ENCODE measurements around the gene SGMS2.

GRCh38 chr4:107870916-107871786 lies 46.4 kb downstream of the SGMS2 start:
- no peak for TF ChIP-seq POLR2A (IDR thresholded peaks at IDR 0.05)
- TF ChIP-seq CTCF (IDR thresholded peaks at IDR 0.05 in 8 of 11, conservative IDR thresholded peaks at IDR 0.05 in 3 of 11) = no peak
- TF ChIP-seq POLR2AphosphoS5 (IDR thresholded peaks at IDR 0.05) = no peak
